ENCODE measurements around the gene DENR.
"Not testable (repeated sequence)": the region's sequence is repeated elsewhere in the genome, so short reads cannot be mapped to it uniquely, and the experiment has no call there.

The DENR gene

DNA sequence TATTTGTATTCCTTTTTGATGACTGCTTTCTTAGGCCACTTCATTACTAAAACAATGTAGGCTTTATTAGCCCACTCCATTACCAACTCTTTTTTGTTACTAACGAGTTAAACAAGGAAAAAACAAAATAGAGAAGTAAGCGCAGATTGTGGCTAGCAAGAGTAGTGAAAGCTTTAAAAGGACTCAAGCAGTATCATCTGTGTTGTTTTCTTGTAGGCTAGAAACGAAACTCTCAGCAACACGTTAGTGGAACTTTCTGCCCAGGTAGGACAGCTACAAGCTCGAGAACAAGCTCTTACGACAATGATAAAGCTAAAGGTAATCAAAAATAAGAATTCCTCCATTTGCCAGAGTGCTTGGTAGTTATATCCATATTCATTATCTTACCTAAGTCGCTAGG is 32.9 kb downstream of the DENR start:
- H3K27ac ChIP-seq (ENCODE audit: low read depth in 2 of 2, low read length in 2 of 2), result no peak overlapping the region
- no peak overlapping the region for H3K9ac ChIP-seq (ENCODE audit: low read depth in 1 of 2, low read length in 2 of 2)
- H3K36me3 ChIP-seq (ENCODE audit: control insufficient read depth in 2 of 2, insufficient read depth in 2 of 2, low read length in 2 of 2), result no peaks in the 10 kb centered on the region
- no peaks in the 10 kb centered on the region for H3K9me3 ChIP-seq (ENCODE audit: control insufficient read depth in 2 of 2, low read length in 2 of 2)
- H3K4me3 ChIP-seq (ENCODE audit: low read length in 2 of 2), result no peak overlapping the region
- no peaks in the 10 kb centered on the region for H3K4me1 ChIP-seq (ENCODE audit: control insufficient read depth in 2 of 2, insufficient read depth in 2 of 2, low read length in 2 of 2)
- no peaks in the 10 kb centered on the region for H3K27me3 ChIP-seq (ENCODE audit: control insufficient read depth in 2 of 2, insufficient read depth in 2 of 2, low read length in 2 of 2)

DNA sequence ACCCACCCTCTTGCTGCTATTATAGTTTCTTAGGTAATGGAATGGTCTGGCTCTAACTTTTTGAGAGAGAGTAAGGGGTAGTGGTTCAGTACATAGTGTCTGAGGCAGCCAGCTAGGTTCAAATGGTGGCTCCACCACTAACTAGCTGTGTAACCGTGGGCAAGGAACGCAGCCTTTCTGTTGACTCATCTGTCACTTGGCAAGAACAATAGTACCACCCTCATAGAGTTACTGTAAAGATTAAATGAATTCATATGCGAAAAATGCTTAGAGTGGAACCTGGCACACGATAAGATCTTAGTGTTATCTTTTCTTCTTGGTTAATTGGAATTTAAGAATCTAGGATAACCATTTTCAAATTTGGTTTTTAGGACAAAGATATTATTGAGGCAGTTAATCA is 35.8 kb downstream of the DENR start:
- no peak overlapping the region for H3K27ac ChIP-seq (ENCODE audit: low read depth in 2 of 2, low read length in 2 of 2)
- H3K9me3 ChIP-seq (ENCODE audit: control insufficient read depth in 2 of 2, low read length in 2 of 2), result no peaks in the 10 kb centered on the region
- H3K9ac ChIP-seq (ENCODE audit: low read depth in 1 of 2, low read length in 2 of 2), result no peak overlapping the region
- no peaks in the 10 kb centered on the region for H3K36me3 ChIP-seq (ENCODE audit: control insufficient read depth in 2 of 2, insufficient read depth in 2 of 2, low read length in 2 of 2)
- H3K4me1 ChIP-seq (ENCODE audit: control insufficient read depth in 2 of 2, insufficient read depth in 2 of 2, low read length in 2 of 2), result no peaks in the 10 kb centered on the region
- no peak overlapping the region for H3K4me3 ChIP-seq (ENCODE audit: low read length in 2 of 2)
- no peaks in the 10 kb centered on the region for H3K27me3 ChIP-seq (ENCODE audit: control insufficient read depth in 2 of 2, insufficient read depth in 2 of 2, low read length in 2 of 2)

DNA sequence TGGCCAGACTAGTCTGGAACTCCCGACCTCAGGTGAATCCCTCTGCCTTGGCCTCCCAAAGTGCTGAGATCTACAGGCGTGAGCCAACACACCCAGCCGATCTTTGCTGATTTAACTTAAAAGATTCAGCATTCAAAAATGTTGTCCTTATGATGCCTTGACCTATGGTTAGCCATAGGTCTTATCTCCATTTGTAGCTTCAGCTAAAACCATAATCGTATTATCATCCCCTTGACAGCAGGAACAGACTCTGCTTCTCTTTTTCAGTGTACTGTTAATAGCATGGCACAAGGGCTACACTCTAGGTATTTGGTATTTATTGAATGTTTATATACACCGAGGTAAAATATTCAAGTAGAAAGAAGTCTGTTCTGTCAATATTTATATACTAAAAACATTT is 37.0 kb downstream of the DENR start:
- Histone ChIP-seq H3K4me3 (ENCODE audit: low read length in 2 of 2) (no peak overlapping the region), H3K36me3 (ENCODE audit: control insufficient read depth in 2 of 2, insufficient read depth in 2 of 2, low read length in 2 of 2) (no peaks in the 10 kb centered on the region), H3K9ac (ENCODE audit: low read depth in 1 of 2, low read length in 2 of 2) (no peak overlapping the region), H3K27ac (ENCODE audit: low read depth in 2 of 2, low read length in 2 of 2) (no peak overlapping the region), H3K4me1 (ENCODE audit: control insufficient read depth in 2 of 2, insufficient read depth in 2 of 2, low read length in 2 of 2) (no peaks in the 10 kb centered on the region), H3K27me3 (ENCODE audit: control insufficient read depth in 2 of 2, insufficient read depth in 2 of 2, low read length in 2 of 2) (no peaks in the 10 kb centered on the region), H3K9me3 (ENCODE audit: control insufficient read depth in 2 of 2, low read length in 2 of 2) (no peaks in the 10 kb centered on the region)

DNA sequence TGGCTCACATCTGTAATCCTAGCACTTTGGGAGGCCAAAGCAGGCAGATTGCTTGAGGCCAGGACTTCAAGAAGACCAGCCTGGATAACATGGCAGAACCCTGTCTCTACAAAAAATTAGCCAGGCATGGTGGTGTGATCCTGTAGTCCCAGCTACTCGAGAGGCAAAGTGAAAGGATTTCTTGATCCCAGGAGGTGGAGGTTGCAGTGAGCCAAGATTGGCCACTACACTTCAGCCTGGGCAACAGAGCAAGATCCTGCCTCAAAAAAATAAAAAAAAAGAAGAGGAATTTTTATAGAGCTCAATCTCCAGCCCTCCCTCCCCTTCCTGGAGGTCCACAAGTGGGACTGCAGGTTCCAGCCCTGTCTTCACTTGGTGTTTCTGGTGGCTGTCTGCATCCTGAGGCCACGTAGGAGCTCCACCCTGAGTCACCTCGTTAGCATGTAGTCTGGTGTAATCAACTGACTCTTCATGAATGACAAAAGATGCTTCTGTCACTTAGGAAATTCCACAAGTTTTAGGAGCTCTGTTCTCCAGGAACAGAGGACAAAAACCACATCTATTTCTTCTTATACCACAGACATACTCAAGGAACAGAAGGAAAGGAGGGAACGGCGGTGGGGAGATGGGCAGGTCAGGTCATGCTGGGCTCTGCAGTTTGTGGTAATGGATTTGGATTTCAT is 37.9 kb downstream of the DENR start:
- no peak overlapping the region for H3K4me3 ChIP-seq (ENCODE audit: low read length in 2 of 2)
- H3K4me1 ChIP-seq (ENCODE audit: control insufficient read depth in 2 of 2, insufficient read depth in 2 of 2, low read length in 2 of 2), result no peaks in the 10 kb centered on the region
- no peak overlapping the region for H3K27ac ChIP-seq (ENCODE audit: low read depth in 2 of 2, low read length in 2 of 2)
- no peaks in the 10 kb centered on the region for H3K9me3 ChIP-seq (ENCODE audit: control insufficient read depth in 2 of 2, low read length in 2 of 2)
- no peaks in the 10 kb centered on the region for H3K27me3 ChIP-seq (ENCODE audit: control insufficient read depth in 2 of 2, insufficient read depth in 2 of 2, low read length in 2 of 2)
- H3K36me3 ChIP-seq (ENCODE audit: control insufficient read depth in 2 of 2, insufficient read depth in 2 of 2, low read length in 2 of 2), result no peaks in the 10 kb centered on the region
- no peak overlapping the region for H3K9ac ChIP-seq (ENCODE audit: low read depth in 1 of 2, low read length in 2 of 2)

DNA sequence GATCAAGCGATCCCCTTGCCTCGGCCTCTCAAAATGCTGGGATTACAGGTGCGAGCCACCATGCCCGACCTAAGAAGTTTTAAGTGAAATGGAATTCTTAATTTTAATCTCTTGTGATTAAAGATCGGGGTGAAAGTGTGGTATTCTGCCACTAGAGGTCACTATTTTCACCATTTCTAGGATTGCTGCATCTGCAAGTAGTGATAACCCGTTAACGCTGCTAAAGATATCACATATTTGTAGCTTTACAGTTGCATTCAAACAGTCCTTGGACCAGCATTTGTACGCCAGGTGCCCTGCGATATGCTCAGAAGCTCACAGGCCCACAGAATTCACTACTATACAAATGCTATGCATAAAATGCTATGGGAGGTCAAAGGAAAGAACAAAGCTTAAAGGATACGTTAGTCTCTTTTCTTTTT is 41.1 kb downstream of the DENR start:
- Histone ChIP-seq H3K27me3 (ENCODE audit: control insufficient read depth in 2 of 2, insufficient read depth in 2 of 2, low read length in 2 of 2) (no peaks in the 10 kb centered on the region), H3K9me3 (ENCODE audit: control insufficient read depth in 2 of 2, low read length in 2 of 2) (no peaks in the 10 kb centered on the region), H3K27ac (ENCODE audit: low read depth in 2 of 2, low read length in 2 of 2) (no peak overlapping the region), H3K4me1 (ENCODE audit: control insufficient read depth in 2 of 2, insufficient read depth in 2 of 2, low read length in 2 of 2) (no peaks in the 10 kb centered on the region), H3K9ac (ENCODE audit: low read depth in 1 of 2, low read length in 2 of 2) (no peak overlapping the region), H3K36me3 (ENCODE audit: control insufficient read depth in 2 of 2, insufficient read depth in 2 of 2, low read length in 2 of 2) (no peaks in the 10 kb centered on the region), H3K4me3 (ENCODE audit: low read length in 2 of 2) (no peak overlapping the region)

DNA sequence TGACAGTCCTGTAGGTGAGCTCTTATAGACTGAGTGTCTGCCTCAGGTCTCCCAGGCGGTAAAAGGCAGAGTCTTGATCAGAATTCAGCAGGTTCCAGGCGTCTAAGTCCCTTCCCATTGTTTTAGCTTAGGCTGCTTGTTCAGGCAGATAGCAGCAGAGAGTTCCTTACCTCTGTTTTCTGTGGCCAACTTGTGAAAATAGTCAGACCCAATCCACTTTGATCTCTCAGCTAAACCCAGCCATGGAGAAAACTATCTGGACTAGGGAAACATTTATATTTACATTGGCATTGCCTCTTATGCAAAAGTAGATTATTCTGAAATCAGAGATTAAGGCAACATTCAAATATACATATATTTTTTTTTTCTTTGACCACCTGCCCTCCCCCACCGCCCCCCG is 43.2 kb downstream of the DENR start:
- no peak overlapping the region for H3K27ac ChIP-seq (ENCODE audit: low read depth in 2 of 2, low read length in 2 of 2)
- H3K27me3 ChIP-seq (ENCODE audit: control insufficient read depth in 2 of 2, insufficient read depth in 2 of 2, low read length in 2 of 2), result no peaks in the 10 kb centered on the region
- H3K4me3 ChIP-seq (ENCODE audit: low read length in 2 of 2), result no peak overlapping the region
- H3K4me1 ChIP-seq (ENCODE audit: control insufficient read depth in 2 of 2, insufficient read depth in 2 of 2, low read length in 2 of 2), result no peaks in the 10 kb centered on the region
- no peaks in the 10 kb centered on the region for H3K9me3 ChIP-seq (ENCODE audit: control insufficient read depth in 2 of 2, low read length in 2 of 2)
- no peaks in the 10 kb centered on the region for H3K36me3 ChIP-seq (ENCODE audit: control insufficient read depth in 2 of 2, insufficient read depth in 2 of 2, low read length in 2 of 2)
- H3K9ac ChIP-seq (ENCODE audit: low read depth in 1 of 2, low read length in 2 of 2), result no peak overlapping the region

DNA sequence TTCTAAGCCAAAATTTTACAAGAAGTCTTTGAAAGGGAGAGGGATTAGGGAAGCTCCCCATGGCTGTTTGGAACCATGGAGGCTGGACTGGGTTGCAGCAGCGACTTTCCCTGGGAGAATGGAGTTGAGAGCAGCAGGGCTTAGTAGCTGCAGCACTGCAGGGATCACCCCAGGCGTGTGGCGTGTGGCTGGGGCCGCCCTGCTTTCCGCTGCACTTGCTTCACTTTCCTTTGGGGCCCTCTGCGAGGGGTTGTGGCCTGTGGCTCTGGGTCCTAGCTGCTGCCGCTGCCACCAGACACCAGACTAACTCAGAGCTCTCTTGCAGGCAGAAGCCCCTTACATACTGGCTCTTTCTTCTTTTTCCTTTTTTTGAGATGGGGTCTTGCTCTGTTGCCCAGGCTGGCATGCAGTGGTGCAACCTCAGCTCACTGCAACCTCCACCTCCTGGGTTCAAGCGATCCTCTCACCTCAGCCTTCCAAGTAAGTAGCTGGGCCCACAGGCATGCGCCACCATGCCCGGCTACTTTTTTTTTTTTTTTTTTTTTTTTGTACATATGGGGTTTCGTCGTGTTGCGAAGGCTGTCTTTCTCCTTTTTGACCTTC is 47.1 kb downstream of the DENR start:
- Histone ChIP-seq H3K27me3 (ENCODE audit: control insufficient read depth in 2 of 2, insufficient read depth in 2 of 2, low read length in 2 of 2) (no peaks in the 10 kb centered on the region), H3K9me3 (ENCODE audit: control insufficient read depth in 2 of 2, low read length in 2 of 2) (no peaks in the 10 kb centered on the region), H3K4me3 (ENCODE audit: low read length in 2 of 2) (no peak overlapping the region), H3K36me3 (ENCODE audit: control insufficient read depth in 2 of 2, insufficient read depth in 2 of 2, low read length in 2 of 2) (no peaks in the 10 kb centered on the region), H3K27ac (ENCODE audit: low read depth in 2 of 2, low read length in 2 of 2) (no peak overlapping the region), H3K4me1 (ENCODE audit: control insufficient read depth in 2 of 2, insufficient read depth in 2 of 2, low read length in 2 of 2) (no peaks in the 10 kb centered on the region), H3K9ac (ENCODE audit: low read depth in 1 of 2, low read length in 2 of 2) (no peak overlapping the region)

DNA sequence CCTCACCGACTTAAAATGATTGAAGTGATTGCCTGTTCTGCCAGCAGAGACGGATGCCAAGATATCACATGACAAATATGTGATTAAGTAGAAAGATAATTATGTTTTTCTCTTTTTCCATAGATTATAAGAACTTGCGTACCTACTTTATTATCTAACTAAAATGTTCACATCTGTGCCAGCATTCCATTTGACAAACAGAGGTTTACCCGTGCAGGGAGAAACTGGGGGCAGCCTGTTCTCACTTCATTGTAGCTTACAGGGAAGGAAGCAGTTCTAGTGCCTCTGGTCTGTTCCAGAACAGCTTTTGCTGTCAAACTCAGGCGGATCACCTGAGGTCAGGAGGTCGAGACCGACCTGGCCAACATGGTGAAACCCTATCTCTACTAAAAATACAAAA is 51.3 kb downstream of the DENR start:
- no peak overlapping the region for H3K9ac ChIP-seq (ENCODE audit: low read depth in 1 of 2, low read length in 2 of 2)
- H3K27me3 ChIP-seq (ENCODE audit: control insufficient read depth in 2 of 2, insufficient read depth in 2 of 2, low read length in 2 of 2), result no peaks in the 10 kb centered on the region
- H3K4me1 ChIP-seq (ENCODE audit: control insufficient read depth in 2 of 2, insufficient read depth in 2 of 2, low read length in 2 of 2), result no peaks in the 10 kb centered on the region
- H3K36me3 ChIP-seq (ENCODE audit: control insufficient read depth in 2 of 2, insufficient read depth in 2 of 2, low read length in 2 of 2), result no peaks in the 10 kb centered on the region
- no peak overlapping the region for H3K4me3 ChIP-seq (ENCODE audit: low read length in 2 of 2)
- H3K27ac ChIP-seq (ENCODE audit: low read depth in 2 of 2, low read length in 2 of 2), result no peak overlapping the region
- no peaks in the 10 kb centered on the region for H3K9me3 ChIP-seq (ENCODE audit: control insufficient read depth in 2 of 2, low read length in 2 of 2)

DNA sequence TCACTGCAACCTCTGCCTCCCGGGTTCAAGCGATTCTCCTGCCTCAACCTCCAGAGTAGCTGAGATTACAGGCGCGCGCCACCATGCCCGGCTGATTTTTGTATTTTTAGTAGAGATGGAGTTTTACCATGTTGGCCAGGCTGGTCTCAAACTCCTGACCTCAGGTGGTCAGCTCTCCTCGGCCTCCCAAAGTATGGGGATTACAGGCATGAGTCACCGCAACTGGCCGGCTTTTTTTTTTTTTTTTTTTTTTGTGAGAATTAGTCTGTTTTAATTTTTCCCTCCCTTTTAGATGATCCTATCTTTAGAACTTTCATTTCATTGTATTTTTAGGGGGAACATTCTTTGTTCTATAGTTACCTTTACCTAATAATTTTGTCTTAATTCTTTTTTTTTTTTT is 52.3 kb downstream of the DENR start:
- H3K4me3 ChIP-seq (ENCODE audit: low read length in 2 of 2); H3K27ac ChIP-seq (ENCODE audit: low read depth in 2 of 2, low read length in 2 of 2); H3K4me1 ChIP-seq (ENCODE audit: control insufficient read depth in 2 of 2, insufficient read depth in 2 of 2, low read length in 2 of 2); H3K27me3 ChIP-seq (ENCODE audit: control insufficient read depth in 2 of 2, insufficient read depth in 2 of 2, low read length in 2 of 2); H3K9ac ChIP-seq (ENCODE audit: low read depth in 1 of 2, low read length in 2 of 2); H3K9me3 ChIP-seq (ENCODE audit: control insufficient read depth in 2 of 2, low read length in 2 of 2); H3K36me3 ChIP-seq (ENCODE audit: control insufficient read depth in 2 of 2, insufficient read depth in 2 of 2, low read length in 2 of 2): not testable (repeated sequence)

DNA sequence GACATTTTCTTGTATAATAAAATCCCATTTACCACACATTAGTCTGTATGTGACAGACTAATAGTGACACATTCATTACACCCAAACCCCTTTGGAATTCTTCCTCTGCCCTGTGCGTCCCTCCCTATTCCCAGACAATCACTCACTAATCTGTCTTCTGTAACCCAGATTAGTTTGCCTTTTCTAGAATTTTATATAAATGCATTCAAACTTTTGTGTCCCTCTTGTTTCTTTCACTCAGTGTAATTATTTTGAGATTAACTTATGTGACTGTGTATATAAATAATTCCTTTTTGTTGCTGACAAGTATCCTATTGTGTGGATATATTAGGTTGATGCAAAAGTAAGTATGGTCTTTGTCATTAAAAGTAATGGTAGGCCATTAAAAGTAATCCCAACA is 55.0 kb downstream of the DENR start:
- H3K9ac ChIP-seq (ENCODE audit: low read depth in 1 of 2, low read length in 2 of 2), result no peak overlapping the region
- no peak overlapping the region for H3K27ac ChIP-seq (ENCODE audit: low read depth in 2 of 2, low read length in 2 of 2)
- no peaks in the 10 kb centered on the region for H3K4me1 ChIP-seq (ENCODE audit: control insufficient read depth in 2 of 2, insufficient read depth in 2 of 2, low read length in 2 of 2)
- H3K27me3 ChIP-seq (ENCODE audit: control insufficient read depth in 2 of 2, insufficient read depth in 2 of 2, low read length in 2 of 2), result no peaks in the 10 kb centered on the region
- no peaks in the 10 kb centered on the region for H3K36me3 ChIP-seq (ENCODE audit: control insufficient read depth in 2 of 2, insufficient read depth in 2 of 2, low read length in 2 of 2)
- H3K4me3 ChIP-seq (ENCODE audit: low read length in 2 of 2), result no peak overlapping the region
- no peaks in the 10 kb centered on the region for H3K9me3 ChIP-seq (ENCODE audit: control insufficient read depth in 2 of 2, low read length in 2 of 2)

Data from mucosa of rectum (tissue), 2 donors.